Central memory CD4-positive, alpha-beta T cell (primary cell): Measurements from ENCODE around the gene DIDO1.
"Not testable (repeated sequence)": the region's sequence is repeated elsewhere in the genome, so short reads cannot be mapped to it uniquely, and the experiment has no call there.

Experiments used
- DNase-seq: peaks from one replicate; pipeline ENCODE4 v3.0.0; 2022

The DIDO1 gene

GRCh38 chr20:62875419-62876361 lies 50.6 kb downstream of the DIDO1 start:
- DNase-seq, result no peak

DNA sequence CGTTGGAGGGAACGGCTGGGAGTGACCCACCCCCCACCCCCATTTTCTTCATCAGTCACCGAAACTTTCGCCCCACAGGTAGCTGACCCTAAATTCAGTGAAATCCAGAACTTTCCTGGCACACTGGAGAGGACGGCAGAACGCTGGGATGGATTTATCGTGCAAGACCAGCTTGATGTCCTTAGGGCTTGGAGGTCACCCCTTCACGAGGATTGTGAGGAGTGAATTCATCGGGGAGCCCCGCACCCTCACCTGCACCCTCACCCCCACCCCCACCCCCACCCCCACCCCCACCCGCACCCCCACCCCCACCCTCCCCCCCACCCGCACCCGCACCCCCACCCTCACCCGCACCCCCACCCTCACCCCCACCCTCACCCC lies 51.4 kb downstream of the DIDO1 start:
- DNase-seq, result no peak

GRCh38 chr20:62873681-62874031 lies 52.6 kb downstream of the DIDO1 start:
- DNase-seq, result not testable (repeated sequence)

GRCh38 chr20:62873280-62873679 lies 53.0 kb downstream of the DIDO1 start:
- no peak for DNase-seq

DNA sequence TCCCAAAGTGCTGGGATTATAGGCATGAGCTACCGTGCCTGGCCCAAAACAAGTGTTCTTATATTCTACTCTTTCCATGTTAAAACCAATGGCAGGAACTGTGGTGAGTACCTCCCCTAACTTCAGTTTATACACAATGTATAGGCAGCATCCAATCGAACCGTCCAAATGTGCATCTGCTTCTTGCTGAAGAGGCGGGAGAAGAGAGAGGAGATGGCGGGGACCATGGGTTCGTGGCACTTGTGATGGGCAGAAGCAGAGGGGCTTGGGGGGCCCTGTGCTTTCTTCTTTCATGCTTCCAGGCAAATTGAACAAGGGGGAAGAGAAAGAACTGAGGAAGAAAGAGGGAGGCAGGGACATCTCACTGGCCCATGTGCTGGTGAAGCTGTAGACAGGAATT lies 53.4 kb downstream of the DIDO1 start:
- no peak for DNase-seq

DNA sequence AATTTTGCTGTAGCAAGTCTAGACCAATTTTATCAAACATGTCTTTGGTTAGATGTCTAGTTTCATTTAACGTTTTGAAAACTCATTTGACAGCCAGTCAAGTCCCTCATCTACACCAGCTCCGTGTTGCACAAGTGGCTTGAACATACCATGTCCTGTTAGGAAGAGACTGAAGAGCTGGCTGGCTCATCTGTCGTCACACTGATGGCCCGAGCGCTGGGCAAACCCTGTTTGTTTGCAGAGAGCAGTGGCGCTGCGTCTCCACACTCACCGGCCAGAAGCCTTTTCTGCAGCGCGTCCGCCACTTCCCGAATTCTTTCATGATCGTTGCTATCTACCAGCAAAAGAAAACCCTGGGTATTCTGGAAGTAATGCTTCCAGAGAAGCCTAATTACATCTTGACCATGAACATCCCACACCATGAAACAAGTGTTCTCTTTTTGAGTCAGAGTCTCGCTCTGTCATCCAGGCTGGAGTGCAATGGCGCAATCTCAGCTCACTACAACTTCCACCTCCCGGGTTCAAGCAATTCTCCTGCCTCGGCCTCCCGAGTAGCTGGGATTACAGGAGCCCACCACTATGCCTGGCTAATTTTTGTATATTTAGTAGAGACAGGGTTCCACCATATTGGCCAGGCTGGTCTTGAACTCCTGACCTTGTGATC lies 54.0 kb downstream of the DIDO1 start:
- no peak for DNase-seq

- no peak for DNase-seq
These were observed 62.1 kb downstream of the DIDO1 start for GRCh38 chr20:62864207-62864606.

DNA sequence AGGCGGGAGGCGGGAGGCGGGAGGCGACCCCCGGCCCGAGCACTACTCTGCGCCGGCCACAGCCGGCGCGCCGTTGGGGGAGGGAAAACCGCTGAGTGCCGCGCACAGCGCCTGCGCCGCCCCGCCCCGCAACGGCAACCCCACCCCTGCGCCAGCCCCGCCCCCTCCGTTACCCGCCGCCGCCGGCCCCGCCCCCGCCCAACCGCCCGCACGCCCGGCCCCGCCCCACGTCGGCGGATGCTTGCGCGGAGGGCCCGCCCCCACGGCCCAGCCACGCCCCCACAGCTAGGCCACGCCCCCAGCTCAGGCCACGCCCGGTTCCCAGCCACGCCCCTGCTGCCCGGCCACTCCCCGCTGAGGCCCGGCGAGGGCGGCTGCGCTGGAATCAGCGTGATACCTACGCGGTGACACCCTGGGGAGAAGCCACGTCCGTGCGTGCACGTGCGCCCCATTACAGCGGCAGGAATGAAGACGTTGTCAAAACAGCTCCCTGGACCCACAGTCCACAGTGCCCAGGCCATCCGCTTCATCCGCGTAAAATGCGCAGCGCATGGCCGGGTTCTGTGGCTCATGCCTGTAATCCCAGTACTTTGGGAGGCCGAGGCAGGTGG lies 64.5 kb downstream of the DIDO1 start, which contains the start of gene TCFL5:
TSS of gene TCFL5 (minus strand) at position 97 of the 611 bp plus-strand sequence. CDS start 152 bp downstream, outside the sequence.
- DNase-seq, result peak; percentile 92

DNA sequence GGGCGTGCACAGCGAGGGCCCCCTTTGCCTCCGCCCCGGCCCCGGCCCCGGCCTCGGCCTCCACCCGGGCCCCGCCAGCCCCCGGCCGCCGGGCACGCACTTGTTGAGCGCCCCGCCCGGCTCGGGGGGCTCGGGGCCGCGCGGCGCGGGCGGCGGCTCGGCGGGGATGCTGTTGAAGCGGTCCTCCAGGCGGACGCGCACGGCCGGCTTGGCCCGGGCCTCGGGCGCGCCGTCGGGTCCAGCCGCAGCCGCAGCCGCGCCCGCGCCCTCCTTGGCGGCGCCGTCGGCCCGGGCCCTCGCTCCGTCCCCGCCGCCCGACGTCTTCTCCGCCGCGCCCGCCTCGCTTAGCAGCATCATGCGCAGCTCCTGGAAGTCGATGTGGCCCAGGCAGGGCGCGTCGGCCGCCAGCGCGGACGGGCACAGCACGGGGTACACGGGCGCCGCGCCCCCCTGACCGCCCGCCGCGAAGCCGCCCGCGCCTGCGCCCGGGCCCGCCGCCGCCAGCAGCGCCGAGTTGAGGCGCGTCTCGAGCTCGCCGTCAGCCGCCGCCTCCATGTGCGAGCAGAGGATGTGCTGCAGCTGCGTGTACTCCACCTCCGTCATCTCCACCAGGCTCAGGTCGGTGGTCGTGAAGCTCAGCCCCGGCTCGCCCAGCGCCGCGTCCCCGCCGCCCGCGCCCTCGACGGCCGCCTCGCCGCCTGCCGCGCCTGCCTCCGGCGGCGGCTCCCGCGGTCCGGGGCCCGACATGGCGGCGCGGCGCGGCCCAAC lies 65.2 kb downstream of the DIDO1 start:
- peak; percentile 56 for DNase-seq

- no peak for DNase-seq
These were observed 65.8 kb downstream of the DIDO1 start for GRCh38 chr20:62860391-62860923.

- DNase-seq, result no peak
These were observed 66.6 kb downstream of the DIDO1 start for GRCh38 chr20:62859721-62860120.

DNA sequence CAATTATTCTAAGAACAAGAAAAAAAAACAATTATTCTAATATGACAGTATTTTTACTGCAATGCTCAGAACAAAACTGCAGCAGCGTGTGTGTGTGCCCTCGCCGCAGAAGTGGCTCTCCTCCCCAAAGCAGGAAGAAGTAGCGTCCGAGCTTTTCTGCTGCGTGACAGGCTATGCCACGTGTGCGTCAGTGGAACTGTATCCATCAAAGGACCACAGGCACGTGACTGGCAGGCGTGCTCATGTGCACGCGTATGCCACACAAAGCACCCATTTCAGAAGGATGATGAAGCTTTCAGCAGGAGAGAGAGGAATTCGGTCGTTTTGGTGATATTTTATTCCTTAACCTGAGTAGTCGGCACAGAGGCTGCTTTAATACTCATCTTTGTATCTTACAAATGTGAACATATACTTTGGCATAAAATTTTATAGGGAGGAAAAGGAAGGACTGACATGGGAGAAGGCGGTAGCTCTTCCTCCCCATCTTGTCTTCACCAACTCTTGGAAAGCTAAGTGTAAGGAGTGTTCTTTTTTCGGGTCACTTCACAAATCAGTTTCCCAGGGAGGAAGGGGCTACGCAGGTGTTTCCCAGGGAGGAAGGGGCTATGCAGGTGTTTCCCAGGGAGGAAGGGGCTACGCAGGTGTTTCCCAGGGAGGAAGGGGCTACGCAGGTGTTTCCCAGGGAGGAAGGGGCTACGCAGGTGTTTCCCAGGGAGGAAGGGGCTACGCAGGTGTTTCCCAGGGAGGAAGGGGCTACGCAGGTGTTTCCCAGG lies 68.1 kb downstream of the DIDO1 start:
- no peak for DNase-seq

DNA sequence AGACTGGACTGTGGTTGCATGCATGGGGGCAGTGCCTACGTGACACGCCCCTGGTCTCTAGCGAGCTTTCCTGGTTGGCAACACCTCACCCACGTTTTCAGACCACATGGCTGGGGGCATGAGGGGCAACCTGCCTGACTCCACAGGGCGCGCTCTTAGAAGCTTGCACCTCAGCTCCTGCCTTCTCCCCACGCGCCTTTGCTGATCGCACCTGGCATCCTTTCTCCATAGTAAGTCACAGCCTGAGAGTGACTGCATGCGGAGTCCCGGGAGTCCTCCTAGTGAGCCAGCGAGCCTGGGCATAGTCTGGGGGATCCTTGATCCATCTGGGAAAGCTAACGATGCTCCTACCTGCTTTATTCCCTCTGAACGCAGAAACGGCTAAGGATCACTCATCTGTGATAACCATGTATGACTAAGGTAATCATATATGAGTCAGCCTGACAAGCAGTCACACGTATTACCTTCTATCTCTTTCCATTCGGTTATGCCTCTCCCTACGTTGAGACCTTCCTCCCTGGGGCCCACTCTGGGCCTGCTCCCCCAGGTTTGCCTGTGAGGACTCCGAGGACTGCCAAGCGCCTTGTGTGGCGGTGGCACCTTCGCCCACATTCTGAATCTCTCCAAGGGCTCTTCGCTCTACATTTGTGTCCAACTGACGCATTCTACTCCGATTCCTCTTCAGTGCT lies 69.2 kb downstream of the DIDO1 start:
- DNase-seq, result no peak

GRCh38 chr20:62855120-62855519 lies 71.2 kb downstream of the DIDO1 start:
- no peak for DNase-seq

DNA sequence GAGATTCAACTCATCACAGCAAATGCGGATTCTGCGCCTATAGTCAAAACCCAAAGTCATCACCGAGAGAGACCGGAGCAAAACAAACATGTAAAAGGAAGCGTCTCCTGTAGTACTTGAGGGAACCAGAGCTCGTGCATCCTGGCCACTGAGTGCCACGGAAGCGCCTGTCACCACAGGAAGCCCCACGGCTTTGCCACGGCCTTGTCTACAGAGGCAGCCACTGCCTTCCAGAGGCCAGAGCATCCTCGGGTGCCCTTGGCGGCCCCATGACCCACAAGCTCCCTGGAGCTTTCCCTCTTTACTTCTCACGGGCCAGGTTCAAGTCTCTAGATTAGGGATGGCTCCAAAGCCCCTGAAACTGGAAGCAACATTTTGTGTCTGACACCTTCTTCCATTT lies 72.2 kb downstream of the DIDO1 start:
- no peak for DNase-seq

DNA sequence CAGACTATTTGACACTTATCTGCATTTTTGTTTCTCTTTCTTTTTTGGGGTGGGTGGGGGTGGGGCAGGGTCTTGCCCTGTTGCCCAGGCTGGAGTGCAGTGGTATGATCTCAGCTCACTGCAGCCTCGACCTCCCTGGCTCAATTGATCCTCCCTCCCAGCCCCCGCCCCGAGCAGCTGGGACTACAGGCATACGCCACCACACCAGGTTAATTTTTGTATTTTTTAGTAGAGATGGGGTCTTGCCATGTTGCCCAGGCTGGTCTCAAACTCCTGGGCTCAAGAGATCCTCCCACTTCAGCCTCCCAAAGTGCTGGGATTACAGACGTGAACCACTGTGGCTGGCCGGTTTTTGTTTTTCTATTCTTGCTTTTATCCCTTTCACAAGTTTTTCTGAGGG lies 73.0 kb downstream of the DIDO1 start:
- not testable (repeated sequence) for DNase-seq

GRCh38 chr20:62852841-62853240 lies 73.5 kb downstream of the DIDO1 start:
- no peak for DNase-seq

- DNase-seq, result no peak
These were observed 74.1 kb downstream of the DIDO1 start for GRCh38 chr20:62852196-62852595.

GRCh38 chr20:62850333-62850974 lies 75.9 kb downstream of the DIDO1 start:
- no peak for DNase-seq

- DNase-seq, result no peak
These were observed 76.9 kb downstream of the DIDO1 start for GRCh38 chr20:62849431-62849830.

GRCh38 chr20:62848917-62849316 lies 77.4 kb downstream of the DIDO1 start:
- DNase-seq, result not testable (repeated sequence)
